A549 (cell line): Measurements from ENCODE around the gene OSBPL8. TPM values are rescaled to one million over a fixed set of nuclear protein-coding genes. Genes with fewer than 3 reads are reported as not detected.
"Not testable (repeated sequence)": the region's sequence is repeated elsewhere in the genome, so short reads cannot be mapped to it uniquely, and the experiment has no call there.

Source experiments
- ATAC-seq, 2 experiments: fragments of 200-7000 bp in 1 of 2; fragments of >200 bp in 1 of 2; cut with Nextera tagmentation in 1 of 2; cut with Tn5 transposase in 1 of 2; 3 replicates each; pipeline versions ENCODE4 v1.8.0 to v1.9.1; 2018 to 2020; ENCODE audit warnings: mild to moderate bottlenecking in 1 of 2, moderate library complexity in 1 of 2
- CTCF ChIA-PET: fragments of 300-600 bp; sonication (Branson Sonifier 250); formaldehyde crosslinking; extraction: SDS; loops from one replicate; lab custom pipeline; 2021; ENCODE audit warnings: antibody characterized with exemption, inconsistent platforms; lab: Yijun Ruan, JAX
- POLR2A ChIA-PET: fragments of 350-600 bp; formaldehyde crosslinking; extraction: SDS; loops from one replicate; lab custom pipeline; 2021; ENCODE audit warnings: antibody characterized with exemption, inconsistent platforms; lab: Yijun Ruan, JAX
- DNase-seq, 2 experiments: peaks; one replicate each; pipeline versions ENCODE4 v3.0.0 to v3.0.0-alpha.2; 2011 to 2016; ENCODE audit warnings: low read depth in 1 of 2, low spot score in 1 of 2
- FAIRE-seq: peaks from 2 replicates; lab custom pipeline; 2011; peaks lifted over from hg19 to GRCh38; lab: Jason Lieb, UNC
- H3K27ac ChIP-seq, 2 experiments: fragments of >200 bp; sonication (Bioruptor Twin); formaldehyde crosslinking; 3 replicates each; pipeline ENCODE4 v1.5.1; 2016 to 2017
- H3K4me1 ChIP-seq: fragments of >200 bp; sonication (Bioruptor Twin); formaldehyde crosslinking; 3 replicates; pipeline ENCODE4 v1.6.1; 2016
- H3K4me2 ChIP-seq: fragments of >200 bp; sonication (Bioruptor Twin); formaldehyde crosslinking; 3 replicates; pipeline ENCODE4 v1.6.1; 2016
- H3K4me3 ChIP-seq: fragments of >200 bp; sonication (Bioruptor Twin); formaldehyde crosslinking; 3 replicates; pipeline ENCODE4 v1.5.1; 2016
- H3K9me3 ChIP-seq: fragments of >200 bp; sonication (Bioruptor Twin); formaldehyde crosslinking; 3 replicates; pipeline ENCODE4 v1.6.1; 2016
- BHLHE40 ChIP-seq: IDR thresholded peaks from 2 replicates; pipeline ENCODE4 v1.6.1; 2012; ENCODE audit warnings: low read depth, low read length, inconsistent platforms
- CBX2 ChIP-seq: fragments of 200-600 bp; sonication (generic); IDR thresholded peaks from 2 replicates; pipeline ENCODE4 v1.6.1; 2016; ENCODE audit warnings: low read depth, mild to moderate bottlenecking, borderline replicate concordance
- CHD2 ChIP-seq: fragments of 150-350 bp; IDR thresholded peaks from 2 replicates; pipeline ENCODE4 v1.6.1; 2014; ENCODE audit warnings: low read length; ENCODE audit not compliant: partially characterized antibody
- CHD4 ChIP-seq: fragments of 200-600 bp; sonication (generic); IDR thresholded peaks from 2 replicates; pipeline ENCODE4 v1.6.1; 2016; ENCODE audit warnings: antibody characterized with exemption, mild to moderate bottlenecking, borderline replicate concordance
- E2F6 ChIP-seq: IDR thresholded peaks from 2 replicates; pipeline ENCODE4 v1.6.1; 2012; ENCODE audit warnings: low read depth, borderline replicate concordance
- EHMT2 ChIP-seq: fragments of 200-600 bp; sonication (generic); IDR thresholded peaks from 2 replicates; pipeline ENCODE4 v1.6.1; 2016; ENCODE audit warnings: antibody characterized with exemption, low read depth, mild to moderate bottlenecking, moderate library complexity
- ESRRA ChIP-seq: fragments of 150-350 bp; IDR thresholded peaks from 2 replicates; pipeline ENCODE4 v1.6.1; 2014; ENCODE audit warnings: mild to moderate bottlenecking, low read length, borderline replicate concordance
- FOSL2 ChIP-seq, 2 experiments: fragments of 450-650 bp in 1 of 2; fragments of >200 bp in 1 of 2; sonication (Bioruptor Twin) in 1 of 2; formaldehyde crosslinking; IDR thresholded peaks; 2 replicates each; pipeline versions ENCODE4 v1.5.0 to v1.6.1; 2016 to 2020; ENCODE audit warnings: mild to moderate bottlenecking in 1 of 2, moderate library complexity in 1 of 2
- HDAC2 ChIP-seq: fragments of 200-600 bp; sonication (generic); IDR thresholded peaks from 2 replicates; pipeline ENCODE4 v1.6.1; 2016
- HEYL ChIP-seq: fragments of 250-450 bp; sonication (Bioruptor Pico); IDR thresholded peaks from 2 replicates; pipeline ENCODE4 v1.8.0; 2021; ENCODE audit warnings: mild to moderate bottlenecking, moderate library complexity
- HOXB13 ChIP-seq: fragments of 250-450 bp; sonication (Bioruptor Pico); IDR thresholded peaks from 2 replicates; pipeline ENCODE4 v1.5.0; 2020; ENCODE audit warnings: low read depth, mild to moderate bottlenecking, moderate library complexity
- HOXB5 ChIP-seq: fragments of 250-450 bp; sonication (Bioruptor Pico); IDR thresholded peaks from 2 replicates; pipeline ENCODE4 v1.5.0; 2020; ENCODE audit warnings: mild to moderate bottlenecking, moderate library complexity
- JUN ChIP-seq, 2 experiments: fragments of >200 bp; sonication (Bioruptor Twin); formaldehyde crosslinking; IDR thresholded peaks; 2 replicates in 1 of 2; 3 replicates in 1 of 2; pipeline ENCODE4 v1.6.1; 2016 to 2017
- KDM1A ChIP-seq: fragments of 200-600 bp; sonication (generic); IDR thresholded peaks from 2 replicates; pipeline ENCODE4 v1.6.1; 2016; ENCODE audit warnings: low read depth, mild to moderate bottlenecking
- KDM5A ChIP-seq: fragments of 200-600 bp; sonication (generic); IDR thresholded peaks from 2 replicates; pipeline ENCODE4 v1.6.1; 2016; ENCODE audit warnings: antibody characterized with exemption, mild to moderate bottlenecking
- MAFK ChIP-seq: fragments of 450-650 bp; IDR thresholded peaks from 2 replicates; pipeline ENCODE4 v1.6.1; 2014; ENCODE audit not compliant: partially characterized antibody
- MAX ChIP-seq: IDR thresholded peaks from 2 replicates; pipeline ENCODE4 v1.6.1; 2012
- MAZ ChIP-seq: fragments of 150-350 bp; IDR thresholded peaks from 2 replicates; pipeline ENCODE4 v1.6.1; 2014; ENCODE audit warnings: antibody characterized with exemption, low read depth, low read length, borderline replicate concordance
- MYC ChIP-seq: IDR thresholded peaks from 2 replicates; pipeline ENCODE4 v1.6.1; 2012; ENCODE audit warnings: mild to moderate bottlenecking, inconsistent platforms, low read length, improper control_type of control experiment, borderline replicate concordance
- NPAS2 ChIP-seq: fragments of 250-450 bp; sonication (Bioruptor Pico); IDR thresholded peaks from 2 replicates; pipeline ENCODE4 v1.8.0; 2022; ENCODE audit warnings: mild to moderate bottlenecking, moderate library complexity, borderline replicate concordance
- PHF8 ChIP-seq: fragments of 200-600 bp; sonication (generic); IDR thresholded peaks from 2 replicates; pipeline ENCODE4 v1.6.1; 2016; ENCODE audit warnings: low read depth, mild to moderate bottlenecking, antibody characterized with exemption, moderate library complexity, borderline replicate concordance
- POLR2A ChIP-seq: IDR thresholded peaks from 2 replicates; pipeline ENCODE4 v1.6.1; 2012; ENCODE audit warnings: mild to moderate bottlenecking, low read length
- RCOR1 ChIP-seq: fragments of 150-350 bp; IDR thresholded peaks from 2 replicates; pipeline ENCODE4 v1.6.1; 2014; ENCODE audit warnings: antibody characterized with exemption, low read length, low read depth
- SMC3 ChIP-seq: fragments of >200 bp; sonication (Bioruptor Twin); formaldehyde crosslinking; IDR thresholded peaks from 3 replicates; pipeline ENCODE4 v1.6.1; 2018; ENCODE audit warnings: inconsistent platforms
- TFCP2L1 ChIP-seq: fragments of 250-450 bp; sonication (Bioruptor Pico); IDR thresholded peaks from 2 replicates; pipeline ENCODE4 v1.5.0; 2021; ENCODE audit warnings: mild to moderate bottlenecking
- ZFP36 ChIP-seq: fragments of 450-650 bp; IDR thresholded peaks from 2 replicates; pipeline ENCODE4 v1.6.1; 2014; ENCODE audit warnings: borderline replicate concordance; ENCODE audit not compliant: partially characterized antibody
- ZSCAN20 ChIP-seq: fragments of 250-450 bp; sonication (Bioruptor Pico); IDR thresholded peaks from 2 replicates; pipeline ENCODE4 v1.8.0; 2022; ENCODE audit warnings: mild to moderate bottlenecking, moderate library complexity
- WGBS: methylation state at CpG from one replicate; pipeline ENCODE4 v1.1.6; 2017; ENCODE audit errors: missing lambda C conversion rate; 5-methylcytosine and 5-hydroxymethylcytosine counted together
- polyA plus RNA-seq, 4 experiments: library from polyadenylated mRNA; depleted of rRNA in 3 of 4; stranded (reverse); fragments of >200 nt; fragmentation: RNase III in 1 of 4; extraction: RNeasy Plus Mini Kit Qiagen cat#74134 plus additional on column Dnase treatment in 1 of 4; gene quantifications; 2 replicates in 3 of 4; 3 replicates in 1 of 4; pipeline ENCODE4 v1.2.3, GENCODE V29; 2011 to 2017
- TF ChIP-seq, protein P1 (sequence below): fragments of >200 bp; sonication (Bioruptor Twin); formaldehyde crosslinking; IDR thresholded peaks from 3 replicates; pipeline ENCODE4 v1.6.1; 2016

The OSBPL8 gene
- polyA plus RNA-seq, 2 of the 4 experiments (the other 2 are of a cell fraction) = 15.4 to 43.2 TPM

- 97% methylated on average over 1 of the region's 1 CpG for WGBS
- H3K27ac ChIP-seq = no peak overlapping the region
- H3K4me2 ChIP-seq = no peak overlapping the region
- DNase-seq (no peak), ATAC-seq (no peak), FAIRE-seq (no peak)
- no peak overlapping the region for H3K4me3 ChIP-seq
- no peaks in the 10 kb centered on the region; the same call in 1 of the 3 replicates for H3K4me1 ChIP-seq
- peaks cover 6% of the 10 kb centered on the region; the same call in 1 of the 3 replicates for H3K9me3 ChIP-seq
- POLR2A ChIA-PET = no interaction called here
- TF ChIP-seq MAZ (no peak), HOXB5 (no peak), ZFP36 (no peak), CBX2 (no peak), E2F6 (no peak), NPAS2 (CRISPR knock-in tag) (no peak), SMC3 (no peak), KDM5A (no peak), CHD4 (no peak), BHLHE40 (no peak), POLR2A (no peak), ESRRA (no peak), MAX (no peak), EHMT2 (no peak), MAFK (no peak), KDM1A (no peak), CHD2 (no peak)
- CTCF ChIA-PET = interaction anchor here (1.1 kb wide), 1 partner anchor 883 kb away, joined by 3 read pairs; no protein-coding TSS in a partner anchor
Measured at GRCh38 chr12:76368230-76368629, 191.3 kb downstream of the OSBPL8 start.

DNA sequence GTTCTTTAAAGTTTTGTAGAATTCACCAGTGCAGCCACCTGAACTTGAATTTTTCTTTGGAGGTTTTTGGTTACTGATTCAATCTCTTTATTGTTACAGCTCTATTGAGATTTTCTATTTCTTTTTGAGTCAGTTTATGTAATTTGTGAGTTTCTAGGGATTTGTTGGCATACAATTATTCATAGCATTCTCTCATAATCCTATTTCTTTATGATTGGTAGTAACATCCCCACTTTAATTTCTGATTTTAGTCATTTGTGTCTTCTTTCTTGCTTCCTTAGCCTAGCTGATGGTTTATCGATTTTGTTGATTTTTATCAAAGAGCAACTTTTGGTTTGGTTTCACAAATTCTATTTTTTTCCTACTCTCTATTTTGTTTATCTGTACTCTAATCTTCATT is 193.4 kb downstream of the OSBPL8 start:
- no peaks in the 10 kb centered on the region for H3K4me1 ChIP-seq
- no peak for ATAC-seq
- no peak for DNase-seq
- CTCF ChIA-PET = no interaction called here
- no peak overlapping the region for H3K4me3 ChIP-seq
- no peak overlapping the region for H3K4me2 ChIP-seq
- no peak for TF ChIP-seq JUN (IDR thresholded peaks at IDR 0.05)
- TF ChIP-seq, protein P1, sequence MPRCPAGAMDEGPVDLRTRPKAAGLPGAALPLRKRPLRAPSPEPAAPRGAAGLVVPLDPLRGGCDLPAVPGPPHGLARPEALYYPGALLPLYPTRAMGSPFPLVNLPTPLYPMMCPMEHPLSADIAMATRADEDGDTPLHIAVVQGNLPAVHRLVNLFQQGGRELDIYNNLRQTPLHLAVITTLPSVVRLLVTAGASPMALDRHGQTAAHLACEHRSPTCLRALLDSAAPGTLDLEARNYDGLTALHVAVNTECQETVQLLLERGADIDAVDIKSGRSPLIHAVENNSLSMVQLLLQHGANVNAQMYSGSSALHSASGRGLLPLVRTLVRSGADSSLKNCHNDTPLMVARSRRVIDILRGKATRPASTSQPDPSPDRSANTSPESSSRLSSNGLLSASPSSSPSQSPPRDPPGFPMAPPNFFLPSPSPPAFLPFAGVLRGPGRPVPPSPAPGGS = no peak
- no peak for TF ChIP-seq POLR2A
- no peak for TF ChIP-seq RCOR1
- TF ChIP-seq ZSCAN20 (CRISPR knock-in tag) = no peak
- no peak for TF ChIP-seq ZFP36
- POLR2A ChIA-PET = no interaction called here
- FAIRE-seq = no peak
- no peak overlapping the region for H3K27ac ChIP-seq
- peaks cover 6% of the 10 kb centered on the region; the same call in 1 of the 3 replicates for H3K9me3 ChIP-seq
- WGBS = 87% methylated on average over 1 of the region's 1 CpG

GRCh38 chr12:76364131-76364530 is 195.4 kb downstream of the OSBPL8 start:
- H3K4me3 ChIP-seq, POLR2A ChIA-PET, DNase-seq, H3K27ac ChIP-seq, H3K4me2 ChIP-seq, H3K9me3 ChIP-seq, FAIRE-seq, H3K4me1 ChIP-seq, ATAC-seq: not testable (repeated sequence)
- CTCF ChIA-PET = interaction anchor here (0.6 kb wide), 1 partner anchor 88 kb away, joined by 3 read pairs; no protein-coding TSS in a partner anchor
- 92% methylated on average over 5 of the region's 5 CpGs for WGBS

DNA sequence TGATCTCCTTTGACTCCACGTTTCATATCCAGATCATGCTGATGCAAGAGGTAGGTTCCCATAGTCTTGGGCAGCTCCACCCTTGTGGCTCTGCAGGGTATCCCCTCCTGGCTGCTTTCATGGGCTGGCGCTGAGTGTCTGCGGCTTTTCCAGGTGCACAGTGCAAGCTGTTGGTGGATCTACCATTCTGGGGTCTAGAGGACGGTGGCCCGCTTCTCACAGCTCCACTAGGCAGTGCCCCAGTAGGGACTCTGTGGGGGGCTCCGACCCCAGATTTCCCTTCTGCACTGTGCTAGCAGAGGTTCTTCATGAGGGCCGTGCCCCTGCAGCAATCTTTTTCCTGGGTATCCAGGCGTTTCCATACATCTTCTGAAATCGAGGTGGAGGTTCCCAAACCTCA is 199.3 kb downstream of the OSBPL8 start:
- Histone ChIP-seq H3K9me3 (no peaks in the 10 kb centered on the region), H3K4me2 (no peak overlapping the region), H3K27ac (no peak overlapping the region), H3K4me1 (no peaks in the 10 kb centered on the region)
- ATAC-seq (no peak), FAIRE-seq (no peak), DNase-seq (no peak)
- ChIA-PET POLR2A (interaction anchor here (2.0 kb wide), 1 partner anchor 12 kb away, joined by 4 read pairs; the partner anchor contains the start of gene BBS10), CTCF (interaction anchor here (1.5 kb wide), 1 partner anchor 12 kb away, joined by 6 read pairs; the partner anchor contains the start of gene BBS10)
- 85% methylated on average over 9 of the region's 9 CpGs for WGBS
- TF ChIP-seq ESRRA (no peak), MYC (no peak), HEYL (no peak), TFCP2L1 (CRISPR knock-in tag) (no peak), HOXB13 (no peak), PHF8 (no peak), FOSL2 (IDR thresholded peaks at IDR 0.05) (no peak), FOSL2 (CRISPR knock-in tag; IDR thresholded peaks at IDR 0.05) (no peak), HDAC2 (no peak), KDM5A (no peak)
- TF ChIP-seq, all 56 proteins: peak for 0
- no peak overlapping the region for H3K4me3 ChIP-seq
